H1 (cell line): ENCODE results near the gene RNPS1. TPM values are rescaled to one million over a fixed set of nuclear protein-coding genes. Genes with fewer than 3 reads are reported as not detected.

Source experiments
- polyA plus RNA-seq, 7 experiments: library from polyadenylated mRNA; depleted of rRNA in 3 of 7; stranded (reverse) in 5 of 7; unstranded in 2 of 7; fragments of >200 nt in 5 of 7; fragments of 200-250 nt in 2 of 7; gene quantifications; 1 replicate in 5 of 7; 2 replicates in 1 of 7; 4 replicates in 1 of 7; pipeline versions ENCODE4 v1.2.1 to v1.2.3, GENCODE V29; 2011 to 2013; ENCODE audit warnings: missing spikeins in 2 of 7, mixed read lengths in 2 of 7
- total RNA-seq: library from RNA; stranded (reverse); fragmentation: NEBNext Ultra II Directional; extraction: Animal tissue kit (Norgen Biotek cat#: 25700); gene quantifications from 2 replicates; pipeline ENCODE4 v1.2.1, GENCODE V29; 2021
- TF ChIP-seq, protein P1 (sequence below): IDR thresholded peaks from 2 replicates; pipeline ENCODE4 v1.6.1; 2012; ENCODE audit warnings: low read length, inconsistent platforms
- TF ChIP-seq, protein P2 (sequence below): IDR thresholded peaks from 2 replicates; pipeline ENCODE4 v1.6.1; 2011; ENCODE audit warnings: low read depth, mild to moderate bottlenecking, low read length; ENCODE audit not compliant: insufficient read depth

Gene RNPS1
- total and polyA plus RNA-seq, 2 of the 8 experiments (the other 6 are each of a cell fraction or from before 2014, with no cell fraction given) = 330 to 350 TPM

DNA sequence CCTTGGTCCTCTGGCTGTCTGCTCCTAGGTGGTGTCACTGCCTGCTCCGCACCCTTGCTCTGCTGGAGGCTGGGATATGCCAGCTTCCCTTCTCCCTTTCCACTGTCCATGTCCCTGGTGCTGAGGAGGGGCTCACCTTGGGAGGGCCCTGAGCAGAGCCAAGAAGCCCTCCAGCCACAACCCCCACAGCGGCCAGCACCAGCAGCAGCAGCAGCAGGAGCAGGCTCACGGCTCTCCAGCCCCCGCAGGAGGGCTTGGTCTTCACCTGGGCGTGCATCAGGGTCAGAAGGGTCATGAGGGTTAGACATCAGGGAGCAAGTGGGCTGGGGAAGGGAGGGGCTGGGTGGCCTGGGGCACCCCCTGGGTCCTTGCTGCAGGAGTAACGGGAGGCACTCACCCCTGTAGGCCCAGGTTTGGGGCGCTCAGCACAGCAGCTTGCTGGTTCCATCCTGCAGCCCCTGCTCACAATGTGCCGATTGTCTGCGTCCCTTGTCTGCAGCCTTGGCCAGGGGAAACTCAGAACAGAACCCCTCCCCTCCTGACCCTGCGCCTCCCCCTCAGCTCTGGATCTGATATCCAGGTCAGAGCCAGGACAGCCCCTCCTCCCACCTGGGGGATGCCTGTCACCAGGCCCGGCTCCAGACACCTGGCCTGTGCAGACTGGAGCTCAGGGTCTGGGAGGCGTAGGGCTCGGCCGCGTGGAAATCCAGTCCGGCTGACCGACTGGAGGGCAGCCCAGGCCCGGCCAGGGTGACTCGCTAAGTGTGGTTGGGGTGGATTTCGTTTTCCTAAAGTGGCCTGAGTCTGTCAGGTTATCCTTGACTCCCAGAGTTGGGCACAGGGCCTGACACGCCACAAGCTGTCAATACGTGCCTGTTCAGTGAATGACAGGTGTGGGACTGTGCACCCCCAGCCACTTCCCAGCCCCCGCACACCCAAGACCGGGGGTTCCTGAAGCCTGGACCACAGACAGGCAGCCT is 57.2 kb downstream of the RNPS1 start, which contains the start of gene BRICD5 (continued):
- TF ChIP-seq, protein P1, sequence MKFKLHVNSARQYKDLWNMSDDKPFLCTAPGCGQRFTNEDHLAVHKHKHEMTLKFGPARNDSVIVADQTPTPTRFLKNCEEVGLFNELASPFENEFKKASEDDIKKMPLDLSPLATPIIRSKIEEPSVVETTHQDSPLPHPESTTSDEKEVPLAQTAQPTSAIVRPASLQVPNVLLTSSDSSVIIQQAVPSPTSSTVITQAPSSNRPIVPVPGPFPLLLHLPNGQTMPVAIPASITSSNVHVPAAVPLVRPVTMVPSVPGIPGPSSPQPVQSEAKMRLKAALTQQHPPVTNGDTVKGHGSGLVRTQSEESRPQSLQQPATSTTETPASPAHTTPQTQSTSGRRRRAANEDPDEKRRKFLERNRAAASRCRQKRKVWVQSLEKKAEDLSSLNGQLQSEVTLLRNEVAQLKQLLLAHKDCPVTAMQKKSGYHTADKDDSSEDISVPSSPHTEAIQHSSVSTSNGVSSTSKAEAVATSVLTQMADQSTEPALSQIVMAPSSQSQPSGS = 0 out of 2 replicates have a peak, but pooled peaks have one; percentile 2
- TF ChIP-seq, protein P2, sequence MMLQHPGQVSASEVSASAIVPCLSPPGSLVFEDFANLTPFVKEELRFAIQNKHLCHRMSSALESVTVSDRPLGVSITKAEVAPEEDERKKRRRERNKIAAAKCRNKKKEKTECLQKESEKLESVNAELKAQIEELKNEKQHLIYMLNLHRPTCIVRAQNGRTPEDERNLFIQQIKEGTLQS = no peak
